ENCODE data around the gene OR56A4. TPM values are rescaled to one million over a fixed set of nuclear protein-coding genes. Genes with fewer than 3 reads are reported as not detected.

OR56A4 gene, protein sequence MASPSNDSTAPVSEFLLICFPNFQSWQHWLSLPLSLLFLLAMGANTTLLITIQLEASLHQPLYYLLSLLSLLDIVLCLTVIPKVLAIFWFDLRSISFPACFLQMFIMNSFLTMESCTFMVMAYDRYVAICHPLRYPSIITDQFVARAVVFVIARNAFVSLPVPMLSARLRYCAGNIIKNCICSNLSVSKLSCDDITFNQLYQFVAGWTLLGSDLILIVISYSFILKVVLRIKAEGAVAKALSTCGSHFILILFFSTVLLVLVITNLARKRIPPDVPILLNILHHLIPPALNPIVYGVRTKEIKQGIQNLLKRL
- total RNA-seq: 0.25 and 0.26 TPM in 2 replicates
- long read RNA-seq: 0 reads

DNA sequence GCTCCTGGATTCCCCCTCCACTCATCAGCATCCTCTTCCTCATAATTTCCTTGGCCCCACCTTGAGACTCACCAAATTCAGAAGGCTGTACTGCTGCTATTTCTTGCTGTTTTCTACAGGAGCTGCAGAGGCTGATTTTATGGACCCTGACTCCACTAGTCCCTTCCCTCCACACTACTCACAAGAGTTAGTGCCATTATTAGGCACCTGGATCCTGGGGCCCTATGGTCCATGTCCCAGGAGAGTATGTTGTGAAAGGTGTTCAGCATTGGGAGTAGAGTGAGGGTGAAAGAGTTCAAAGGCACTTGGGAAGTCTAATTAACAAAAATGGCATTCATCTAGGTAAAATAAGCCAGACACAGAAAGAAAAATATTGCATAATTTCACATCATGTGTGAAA lies at the start of gene OR56A4:
Gene OR56A4 (minus strand): TSS at position 101 of the 400 bp plus-strand sequence. CDS start 3,954 bp downstream, outside the sequence.
- Mint-ChIP-seq H3K9me3 (no peaks in the 10 kb centered on the region), H3K27me3 (ENCODE audit: low read depth) (peaks cover 17% of the 10 kb centered on the region), H3K4me3 (no peak within 1 kb of the TSS), H3K36me3 (ENCODE audit: low read depth) (no peaks in the 10 kb centered on the region), H3K4me1 (no peaks in the 10 kb centered on the region), H3K27ac (ENCODE audit: unreplicated experiment) (no peak within 1 kb of the TSS)
- TF ChIP-seq, protein P1, sequence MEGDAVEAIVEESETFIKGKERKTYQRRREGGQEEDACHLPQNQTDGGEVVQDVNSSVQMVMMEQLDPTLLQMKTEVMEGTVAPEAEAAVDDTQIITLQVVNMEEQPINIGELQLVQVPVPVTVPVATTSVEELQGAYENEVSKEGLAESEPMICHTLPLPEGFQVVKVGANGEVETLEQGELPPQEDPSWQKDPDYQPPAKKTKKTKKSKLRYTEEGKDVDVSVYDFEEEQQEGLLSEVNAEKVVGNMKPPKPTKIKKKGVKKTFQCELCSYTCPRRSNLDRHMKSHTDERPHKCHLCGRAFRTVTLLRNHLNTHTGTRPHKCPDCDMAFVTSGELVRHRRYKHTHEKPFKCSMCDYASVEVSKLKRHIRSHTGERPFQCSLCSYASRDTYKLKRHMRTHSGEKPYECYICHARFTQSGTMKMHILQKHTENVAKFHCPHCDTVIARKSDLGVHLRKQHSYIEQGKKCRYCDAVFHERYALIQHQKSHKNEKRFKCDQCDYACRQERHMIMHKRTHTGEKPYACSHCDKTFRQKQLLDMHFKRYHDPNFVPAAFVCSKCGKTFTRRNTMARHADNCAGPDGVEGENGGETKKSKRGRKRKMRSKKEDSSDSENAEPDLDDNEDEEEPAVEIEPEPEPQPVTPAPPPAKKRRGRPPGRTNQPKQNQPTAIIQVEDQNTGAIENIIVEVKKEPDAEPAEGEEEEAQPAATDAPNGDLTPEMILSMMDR (conservative IDR thresholded peaks at IDR 0.05): no peak
- no peak for DNase-seq (ENCODE audit: low read depth, low spot score)

DNA sequence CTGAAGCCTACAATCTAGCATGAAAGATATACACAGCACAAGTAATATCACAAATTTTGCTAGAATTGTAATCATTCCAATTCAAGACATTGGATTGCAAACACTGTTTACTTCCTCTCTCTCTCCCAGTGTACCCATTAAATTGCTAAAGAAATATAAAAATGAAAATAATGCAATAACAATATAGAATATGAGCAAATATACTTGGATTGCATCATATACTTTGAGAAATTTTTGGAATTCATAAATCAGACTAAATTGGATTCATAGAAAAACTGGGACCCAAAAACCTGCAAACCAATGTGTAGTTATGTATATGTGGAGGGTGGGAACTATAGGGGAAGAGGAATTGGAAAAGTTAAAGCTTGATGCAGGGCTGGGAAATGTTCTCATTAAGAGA lies 48.8 kb upstream of the OR56A4 start:
- no peaks in the 10 kb centered on the region for H3K36me3 Mint-ChIP-seq (ENCODE audit: low read depth)
- H3K27ac Mint-ChIP-seq (ENCODE audit: unreplicated experiment): no peak overlapping the region
- DNase-seq (ENCODE audit: low read depth, low spot score): no peak
- H3K9me3 Mint-ChIP-seq: no peaks in the 10 kb centered on the region
- H3K4me3 Mint-ChIP-seq: no peak overlapping the region
- H3K4me1 Mint-ChIP-seq: no peaks in the 10 kb centered on the region
- peaks cover 5% of the 10 kb centered on the region for H3K27me3 Mint-ChIP-seq (ENCODE audit: low read depth)
- TF ChIP-seq, protein P1 (conservative IDR thresholded peaks at IDR 0.05): no peak

DNA sequence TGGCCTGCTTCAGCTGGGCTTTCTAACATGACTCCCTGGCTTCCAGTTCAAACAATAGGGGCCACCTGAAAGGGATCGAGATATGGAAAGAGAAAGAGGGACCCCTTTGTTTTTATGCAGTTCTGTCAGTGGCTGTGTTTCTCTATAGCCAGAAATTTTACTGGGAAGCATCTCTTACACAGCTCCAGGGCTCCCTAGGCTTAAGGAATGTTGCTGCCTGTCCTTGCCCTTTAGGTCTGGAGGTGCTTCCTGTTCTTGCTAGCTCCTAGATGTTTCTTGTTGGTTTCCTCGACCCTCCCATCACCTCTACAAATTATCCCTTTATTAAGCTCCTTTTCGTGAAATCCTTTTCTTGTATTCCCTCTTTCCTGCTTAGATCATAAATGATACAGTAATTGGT lies 45.6 kb upstream of the OR56A4 start:
- Mint-ChIP-seq H3K27me3 (ENCODE audit: low read depth) (peaks cover 7% of the 10 kb centered on the region), H3K9me3 (no peaks in the 10 kb centered on the region), H3K36me3 (ENCODE audit: low read depth) (no peaks in the 10 kb centered on the region), H3K27ac (ENCODE audit: unreplicated experiment) (no peak overlapping the region), H3K4me3 (no peak overlapping the region), H3K4me1 (no peaks in the 10 kb centered on the region)
- no peak for DNase-seq (ENCODE audit: low read depth, low spot score)
- TF ChIP-seq, protein P1 (conservative IDR thresholded peaks at IDR 0.05): no peak

DNA sequence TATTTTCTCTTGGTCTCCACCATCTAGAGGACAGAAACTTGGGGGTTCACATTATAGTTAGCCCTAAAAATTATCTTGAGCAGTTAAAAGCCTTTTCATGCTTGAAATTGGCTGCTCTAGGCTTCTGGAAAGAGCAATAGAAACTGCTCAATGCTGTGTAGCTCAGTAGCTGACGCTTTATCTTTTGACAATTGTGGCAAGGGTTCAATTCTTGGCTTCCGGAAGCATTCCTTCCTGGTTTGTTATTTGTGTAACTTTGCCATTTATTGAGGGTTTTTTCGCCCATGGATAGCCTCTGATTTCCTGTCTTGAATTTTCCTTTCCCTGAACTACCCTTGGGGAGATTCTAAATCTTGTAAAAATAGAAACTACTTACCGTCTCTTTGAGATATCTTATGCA lies 34.1 kb upstream of the OR56A4 start:
- DNase-seq (ENCODE audit: low read depth, low spot score): no peak
- Mint-ChIP-seq H3K27ac (ENCODE audit: unreplicated experiment) (no peak overlapping the region), H3K9me3 (no peaks in the 10 kb centered on the region), H3K27me3 (ENCODE audit: low read depth) (no peaks in the 10 kb centered on the region), H3K36me3 (ENCODE audit: low read depth) (no peaks in the 10 kb centered on the region), H3K4me1 (no peaks in the 10 kb centered on the region), H3K4me3 (no peak overlapping the region)
- TF ChIP-seq, protein P1 (conservative IDR thresholded peaks at IDR 0.05): no peak

DNA sequence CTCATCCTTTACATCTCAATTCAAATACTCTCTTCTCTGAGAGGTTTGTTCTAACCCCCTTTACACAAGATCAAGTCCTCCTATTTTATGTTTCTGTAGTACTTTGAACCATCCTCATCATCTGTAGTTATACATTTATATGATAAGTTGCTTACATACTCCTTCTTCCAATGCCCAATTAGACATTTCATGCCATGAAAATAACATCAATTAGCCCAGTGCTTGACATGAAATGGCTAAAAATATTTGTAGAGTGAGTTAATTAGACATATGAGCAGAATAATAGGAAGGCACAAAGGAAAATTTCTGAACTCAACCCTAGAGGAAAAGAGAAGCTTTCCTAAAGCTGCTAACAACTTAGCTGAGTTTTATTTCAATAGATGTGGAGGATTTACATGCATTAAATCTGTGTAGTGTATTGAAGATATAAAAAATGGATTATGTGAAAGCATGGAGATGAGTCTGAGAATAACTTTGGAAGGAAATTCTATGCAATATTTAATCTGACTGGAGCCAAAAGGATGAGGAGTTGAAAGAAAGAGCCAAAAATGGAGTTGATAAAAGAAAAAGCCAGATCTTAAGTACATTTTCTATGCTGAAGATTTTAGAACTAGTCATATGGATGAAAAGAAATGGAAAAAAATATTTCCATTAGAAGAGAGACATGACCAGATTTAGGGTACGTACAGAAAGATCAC lies 24.1 kb upstream of the OR56A4 start, which contains the start of gene OR56A1:
Gene OR56A1 (minus strand): TSS at position 51 of the 698 bp plus-strand sequence. CDS start 3,066 bp downstream, outside the sequence.
- Mint-ChIP-seq H3K4me3 (no peak within 1 kb of the TSS), H3K4me1 (no peaks in the 10 kb centered on the region), H3K9me3 (no peaks in the 10 kb centered on the region), H3K36me3 (ENCODE audit: low read depth) (no peaks in the 10 kb centered on the region), H3K27me3 (ENCODE audit: low read depth) (peaks cover 9% of the 10 kb centered on the region), H3K27ac (ENCODE audit: unreplicated experiment) (no peak within 1 kb of the TSS)
- no peak for DNase-seq (ENCODE audit: low read depth, low spot score)
- TF ChIP-seq, protein P1 (conservative IDR thresholded peaks at IDR 0.05): no peak
